Suprapubic skin (tissue), 3 donors: ENCODE data around the gene ACSM4.

ENCODE experiments used
- POLR2A ChIP-seq, 2 donors: fragments of 450-650 bp; IDR thresholded peaks; one replicate each; pipeline ENCODE4 v1.6.1; 2017; ENCODE audit warnings: antibody characterized with exemption in 2 of 2, mild to moderate bottlenecking in 2 of 2, moderate library complexity in 2 of 2
- TF ChIP-seq, protein P1 (sequence below), 2 donors: fragments of 200-600 bp in 1 of 2; fragments of 450-650 bp in 1 of 2; sonication (generic) in 1 of 2; IDR thresholded peaks; one replicate each; pipeline ENCODE4 v1.5.1; 2016 to 2019; ENCODE audit warnings: antibody characterized with exemption in 2 of 2, mild to moderate bottlenecking in 1 of 2, moderate library complexity in 1 of 2

- TF ChIP-seq, protein P1, sequence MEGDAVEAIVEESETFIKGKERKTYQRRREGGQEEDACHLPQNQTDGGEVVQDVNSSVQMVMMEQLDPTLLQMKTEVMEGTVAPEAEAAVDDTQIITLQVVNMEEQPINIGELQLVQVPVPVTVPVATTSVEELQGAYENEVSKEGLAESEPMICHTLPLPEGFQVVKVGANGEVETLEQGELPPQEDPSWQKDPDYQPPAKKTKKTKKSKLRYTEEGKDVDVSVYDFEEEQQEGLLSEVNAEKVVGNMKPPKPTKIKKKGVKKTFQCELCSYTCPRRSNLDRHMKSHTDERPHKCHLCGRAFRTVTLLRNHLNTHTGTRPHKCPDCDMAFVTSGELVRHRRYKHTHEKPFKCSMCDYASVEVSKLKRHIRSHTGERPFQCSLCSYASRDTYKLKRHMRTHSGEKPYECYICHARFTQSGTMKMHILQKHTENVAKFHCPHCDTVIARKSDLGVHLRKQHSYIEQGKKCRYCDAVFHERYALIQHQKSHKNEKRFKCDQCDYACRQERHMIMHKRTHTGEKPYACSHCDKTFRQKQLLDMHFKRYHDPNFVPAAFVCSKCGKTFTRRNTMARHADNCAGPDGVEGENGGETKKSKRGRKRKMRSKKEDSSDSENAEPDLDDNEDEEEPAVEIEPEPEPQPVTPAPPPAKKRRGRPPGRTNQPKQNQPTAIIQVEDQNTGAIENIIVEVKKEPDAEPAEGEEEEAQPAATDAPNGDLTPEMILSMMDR (IDR thresholded peaks at IDR 0.05): no peak
- TF ChIP-seq POLR2A (IDR thresholded peaks at IDR 0.05): no peak
Observed at GRCh38 chr12:7265251-7265650, 38.6 kb upstream of the ACSM4 start.
